SU-DHL-6 (cell line): ENCODE results near the gene GDF2.

Experiments used
- H2AFZ ChIP-seq: fragments of 200-600 bp; sonication (generic); 2 replicates; pipeline ENCODE4 v1.6.1; 2014; ENCODE audit warnings: low read depth, mild to moderate bottlenecking, moderate library complexity, mixed read lengths, antibody characterized with exemption, low read length; ENCODE audit not compliant: severe bottlenecking
- H3F3A ChIP-seq: fragments of 200-600 bp; shearing (Covaris generic); 2 replicates; pipeline ENCODE4 v1.6.0; 2016; ENCODE audit warnings: antibody characterized with exemption, mild to moderate bottlenecking; ENCODE audit not compliant: insufficient read depth
- H3K27ac ChIP-seq: fragments of 200-600 bp; sonication (generic); 2 replicates; pipeline ENCODE4 v1.5.1; 2016; ENCODE audit warnings: low read depth, mild to moderate bottlenecking, low read length, moderate library complexity, mixed read lengths
- H3K27me3 ChIP-seq: fragments of 200-600 bp; sonication (generic), shearing (Covaris generic); 2 replicates; pipeline ENCODE4 v1.6.0; 2014; ENCODE audit warnings: mild to moderate bottlenecking, low read length
- H3K36me3 ChIP-seq: fragments of 200-600 bp; sonication (generic); 2 replicates; pipeline ENCODE4 v1.6.1; 2014; ENCODE audit warnings: mild to moderate bottlenecking, low read length, mixed read lengths
- H3K4me2 ChIP-seq: fragments of 300-600, 200-600 bp; shearing (Covaris generic), sonication (generic); 2 replicates; pipeline ENCODE4 v1.6.0; 2014; ENCODE audit warnings: low read length, low read depth, mild to moderate bottlenecking; ENCODE audit not compliant: poor library complexity, severe bottlenecking
- H3K4me3 ChIP-seq: fragments of 200-600 bp; sonication (generic); 2 replicates; pipeline ENCODE4 v1.5.1; 2014; ENCODE audit warnings: antibody characterized with exemption, low read length, mild to moderate bottlenecking, mixed read lengths; ENCODE audit not compliant: insufficient read depth, poor library complexity, severe bottlenecking
- H3K79me2 ChIP-seq: fragments of 200-600 bp; sonication (generic); 2 replicates; pipeline ENCODE4 v1.6.1; 2014; ENCODE audit warnings: mild to moderate bottlenecking, low read length, moderate library complexity; ENCODE audit not compliant: insufficient read depth
- H3K9ac ChIP-seq: fragments of 200-600 bp; sonication (generic); 2 replicates; pipeline ENCODE4 v1.7.0; 2014; ENCODE audit warnings: mild to moderate bottlenecking, low read length
- H3K9me2 ChIP-seq: fragments of 200-600 bp; sonication (generic); replicated peaks from 2 replicates; pipeline ENCODE4 v1.6.1; 2014; ENCODE audit warnings: low read length; ENCODE audit not compliant: insufficient read depth
- H3K9me3 ChIP-seq: fragments of 200-600 bp; sonication (generic); 2 replicates; pipeline ENCODE4 v1.6.1; 2014; ENCODE audit warnings: low read length, mixed read lengths; ENCODE audit not compliant: insufficient read depth
- H4K20me1 ChIP-seq: fragments of 200-600 bp; sonication (generic); 2 replicates; pipeline ENCODE4 v1.6.1; 2014; ENCODE audit warnings: low read depth, mild to moderate bottlenecking, antibody characterized with exemption, low read length, moderate library complexity, mixed read lengths
- EZH2phosphoT487 ChIP-seq: fragments of 200-600 bp; sonication (generic), shearing (Covaris generic); conservative IDR thresholded peaks from 2 replicates; pipeline ENCODE4 v1.6.1; 2018; ENCODE audit warnings: mild to moderate bottlenecking, antibody characterized with exemption, low read length, moderate library complexity, mixed read lengths
- TF ChIP-seq, protein P1 (sequence below): fragments of 200-600 bp; sonication (generic); IDR thresholded peaks from one replicate; pipeline ENCODE4 v1.5.1; 2017; ENCODE audit warnings: antibody characterized with exemption, mild to moderate bottlenecking, low read length, moderate library complexity; ENCODE audit not compliant: insufficient read depth, poor library complexity, severe bottlenecking

GDF2 gene

DNA sequence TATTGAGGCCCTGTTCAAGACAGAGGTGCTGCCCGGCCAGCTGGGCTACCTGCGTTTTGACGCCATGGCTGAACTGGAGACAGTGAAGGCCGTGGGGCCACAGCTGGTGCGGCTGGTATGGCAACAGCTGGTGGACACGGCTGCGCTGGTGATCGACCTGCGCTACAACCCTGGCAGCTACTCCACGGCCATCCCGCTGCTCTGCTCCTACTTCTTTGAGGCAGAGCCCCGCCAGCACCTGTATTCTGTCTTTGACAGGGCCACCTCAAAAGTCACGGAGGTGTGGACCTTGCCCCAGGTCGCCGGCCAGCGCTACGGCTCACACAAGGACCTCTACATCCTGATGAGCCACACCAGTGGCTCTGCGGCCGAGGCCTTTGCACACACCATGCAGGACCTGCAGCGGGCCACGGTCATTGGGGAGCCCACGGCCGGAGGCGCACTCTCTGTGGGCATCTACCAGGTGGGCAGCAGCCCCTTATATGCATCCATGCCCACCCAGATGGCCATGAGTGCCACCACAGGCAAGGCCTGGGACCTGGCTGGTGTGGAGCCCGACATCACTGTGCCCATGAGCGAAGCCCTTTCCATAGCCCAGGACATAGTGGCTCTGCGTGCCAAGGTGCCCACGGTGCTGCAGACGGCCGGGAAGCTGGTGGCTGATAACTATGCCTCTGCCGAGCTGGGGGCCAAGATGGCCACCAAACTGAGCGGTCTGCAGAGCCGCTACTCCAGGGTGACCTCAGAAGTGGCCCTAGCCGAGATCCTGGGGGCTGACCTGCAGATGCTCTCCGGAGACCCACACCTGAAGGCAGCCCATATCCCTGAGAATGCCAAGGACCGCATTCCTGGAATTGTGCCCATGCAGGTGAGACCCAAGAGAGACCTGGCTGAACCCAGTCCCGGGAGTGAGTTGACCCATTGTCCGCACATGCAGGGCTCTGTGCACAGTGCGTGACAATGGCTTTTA, 28.7 kb downstream of the GDF2 start:
- Histone ChIP-seq H3K4me2 (no peak overlapping the region), H3K79me2 (no peaks in the 10 kb centered on the region), H3K27me3 (no peaks in the 10 kb centered on the region), H2AFZ (no peak overlapping the region), H3K27ac (no peak overlapping the region), H3K9ac (no peak overlapping the region), H4K20me1 (no peaks in the 10 kb centered on the region), H3K9me3 (no peaks in the 10 kb centered on the region), H3K9me2 (no peaks in the 10 kb centered on the region), H3F3A (no peaks in the 10 kb centered on the region), H3K4me3 (no peak overlapping the region), H3K36me3 (no peaks in the 10 kb centered on the region)
- TF ChIP-seq, protein P1, sequence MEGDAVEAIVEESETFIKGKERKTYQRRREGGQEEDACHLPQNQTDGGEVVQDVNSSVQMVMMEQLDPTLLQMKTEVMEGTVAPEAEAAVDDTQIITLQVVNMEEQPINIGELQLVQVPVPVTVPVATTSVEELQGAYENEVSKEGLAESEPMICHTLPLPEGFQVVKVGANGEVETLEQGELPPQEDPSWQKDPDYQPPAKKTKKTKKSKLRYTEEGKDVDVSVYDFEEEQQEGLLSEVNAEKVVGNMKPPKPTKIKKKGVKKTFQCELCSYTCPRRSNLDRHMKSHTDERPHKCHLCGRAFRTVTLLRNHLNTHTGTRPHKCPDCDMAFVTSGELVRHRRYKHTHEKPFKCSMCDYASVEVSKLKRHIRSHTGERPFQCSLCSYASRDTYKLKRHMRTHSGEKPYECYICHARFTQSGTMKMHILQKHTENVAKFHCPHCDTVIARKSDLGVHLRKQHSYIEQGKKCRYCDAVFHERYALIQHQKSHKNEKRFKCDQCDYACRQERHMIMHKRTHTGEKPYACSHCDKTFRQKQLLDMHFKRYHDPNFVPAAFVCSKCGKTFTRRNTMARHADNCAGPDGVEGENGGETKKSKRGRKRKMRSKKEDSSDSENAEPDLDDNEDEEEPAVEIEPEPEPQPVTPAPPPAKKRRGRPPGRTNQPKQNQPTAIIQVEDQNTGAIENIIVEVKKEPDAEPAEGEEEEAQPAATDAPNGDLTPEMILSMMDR, result no peak
- TF ChIP-seq EZH2phosphoT487, result no peak

DNA sequence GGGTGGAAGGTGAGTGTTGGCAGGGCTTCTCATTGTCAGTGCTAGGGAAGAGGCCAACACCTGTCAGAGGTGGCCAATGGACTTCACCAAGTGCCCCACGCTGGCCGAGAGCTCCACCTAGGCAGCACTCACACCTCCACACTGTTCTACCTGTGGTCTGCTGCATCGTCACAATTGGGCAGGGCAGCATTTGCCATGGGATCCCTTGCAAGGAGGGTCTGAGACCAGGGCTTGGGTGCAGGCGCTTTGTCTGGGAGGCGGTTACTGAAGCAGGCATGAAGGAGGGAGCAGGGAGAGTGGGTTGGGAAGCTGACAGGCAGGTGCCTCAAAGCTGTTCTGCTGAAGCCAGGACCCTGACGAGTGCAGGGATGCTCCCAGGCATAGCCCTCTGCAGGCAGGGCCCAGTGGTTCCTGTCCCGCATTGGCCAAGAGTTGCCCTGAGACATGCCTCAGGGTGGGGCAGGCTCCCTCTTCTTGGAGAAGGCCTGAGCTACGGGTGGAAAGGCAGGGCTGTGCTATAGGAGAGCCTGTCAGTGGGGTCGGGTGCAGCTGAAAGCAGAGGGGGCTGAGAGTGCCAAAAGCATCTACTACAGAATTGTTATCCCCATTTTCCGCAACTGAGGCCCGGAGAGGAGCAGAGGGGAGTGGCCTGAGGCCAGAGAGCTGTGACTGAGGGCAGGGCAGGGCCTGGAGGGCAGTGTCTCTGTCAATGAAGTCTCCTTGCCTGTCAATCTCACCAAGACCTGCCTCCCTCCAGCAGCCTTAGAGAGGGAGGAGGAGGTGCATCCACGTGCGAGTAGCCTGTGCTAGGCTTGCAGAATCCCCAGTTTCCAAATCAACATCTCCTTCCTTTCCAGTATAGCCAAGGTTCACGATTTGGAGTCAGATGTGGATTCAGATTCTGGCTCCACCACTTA, 29.9 kb downstream of the GDF2 start:
- H3K4me2 ChIP-seq, result no peak overlapping the region
- no peaks in the 10 kb centered on the region for H3K9me3 ChIP-seq
- H3K9me2 ChIP-seq, result no peaks in the 10 kb centered on the region
- no peaks in the 10 kb centered on the region for H3K27me3 ChIP-seq
- H3F3A ChIP-seq, result no peaks in the 10 kb centered on the region
- no peak overlapping the region for H3K9ac ChIP-seq
- TF ChIP-seq, protein P1, result no peak
- TF ChIP-seq EZH2phosphoT487, result no peak
- no peaks in the 10 kb centered on the region for H3K36me3 ChIP-seq
- no peak overlapping the region for H3K27ac ChIP-seq
- no peaks in the 10 kb centered on the region for H4K20me1 ChIP-seq
- H3K79me2 ChIP-seq, result no peaks in the 10 kb centered on the region
- no peak overlapping the region for H2AFZ ChIP-seq
- H3K4me3 ChIP-seq, result no peak overlapping the region

DNA sequence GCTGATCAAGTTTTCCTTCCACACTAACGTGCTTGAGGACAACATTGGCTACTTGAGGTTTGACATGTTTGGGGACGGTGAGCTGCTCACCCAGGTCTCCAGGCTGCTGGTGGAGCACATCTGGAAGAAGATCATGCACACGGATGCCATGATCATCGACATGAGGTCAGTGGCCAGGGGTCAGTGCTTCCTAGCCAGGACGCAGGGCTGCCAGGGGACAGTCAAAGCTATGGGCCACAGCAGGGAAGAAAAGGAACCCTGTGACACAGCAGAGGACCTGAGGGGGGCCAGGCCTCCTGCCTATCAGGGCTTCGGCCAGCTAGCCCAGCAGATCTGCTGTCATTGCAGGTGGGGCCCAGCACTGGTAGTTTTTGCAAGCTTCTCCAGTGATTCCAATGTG, 31.1 kb downstream of the GDF2 start:
- Histone ChIP-seq H3K9me2 (no peaks in the 10 kb centered on the region), H3F3A (no peaks in the 10 kb centered on the region), H4K20me1 (no peaks in the 10 kb centered on the region), H3K4me3 (no peak overlapping the region), H3K9me3 (no peaks in the 10 kb centered on the region), H2AFZ (no peak overlapping the region), H3K9ac (no peak overlapping the region), H3K27ac (no peak overlapping the region), H3K79me2 (no peaks in the 10 kb centered on the region), H3K4me2 (no peak overlapping the region), H3K27me3 (no peaks in the 10 kb centered on the region), H3K36me3 (no peaks in the 10 kb centered on the region)
- TF ChIP-seq EZH2phosphoT487, result no peak
- TF ChIP-seq, protein P1, result no peak
